ENCODE results near the gene SERPINA3.

SERPINA3 gene

DNA sequence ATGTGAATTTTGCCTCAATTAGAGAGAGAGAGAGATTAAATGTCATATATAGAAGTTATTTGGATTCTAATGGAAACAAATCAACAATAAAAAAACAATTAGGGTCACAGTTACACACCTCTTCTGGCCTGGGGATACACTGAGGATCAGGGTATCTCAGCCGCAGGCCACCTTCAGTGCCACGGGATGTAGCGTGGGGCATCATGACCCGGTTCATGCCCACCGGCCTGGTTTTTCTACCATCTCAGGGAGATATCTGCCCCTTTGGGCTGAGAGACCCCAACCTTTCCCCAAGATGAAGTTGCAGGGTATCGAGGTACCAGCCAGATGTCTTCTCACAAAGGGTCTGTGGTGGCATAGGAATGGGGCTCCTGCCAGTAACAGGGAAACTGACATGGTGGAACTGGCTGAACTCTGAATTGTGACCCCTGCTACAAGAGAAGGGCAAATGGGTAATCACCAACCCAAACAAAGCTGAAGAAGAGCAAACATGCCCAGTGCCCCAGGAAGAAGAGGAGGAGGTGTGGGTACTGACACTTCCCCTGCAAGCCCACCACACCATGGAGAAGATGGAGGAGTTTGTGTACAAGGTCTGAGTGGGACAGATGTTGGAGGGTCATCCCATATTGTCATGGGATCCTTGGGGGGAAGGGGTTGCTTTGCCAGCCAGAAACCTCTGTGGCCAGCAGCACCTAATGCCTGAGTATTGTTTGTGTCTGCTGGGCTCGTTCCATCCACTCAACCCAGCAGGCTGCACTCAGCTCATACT is 19.5 kb downstream of the SERPINA3 start:
- H3K36me3 ChIP-seq (ENCODE audit: control insufficient read depth, low read length) = no peaks in the 10 kb centered on the region
- no peak overlapping the region for H3K4me3 ChIP-seq (ENCODE audit: low read length)
- H3K27me3 ChIP-seq (ENCODE audit: control insufficient read depth, low read length) = peaks cover 10% of the 10 kb centered on the region
- H3K4me1 ChIP-seq (ENCODE audit: control insufficient read depth, low read length) = no peaks in the 10 kb centered on the region
- H3K27ac ChIP-seq (ENCODE audit: low read depth, low read length) = no peak overlapping the region
- H3K9me3 ChIP-seq (ENCODE audit: control insufficient read depth, insufficient read depth, low read length) = no peaks in the 10 kb centered on the region
- H3F3A ChIP-seq (ENCODE audit: control insufficient read depth, insufficient read depth) = no peaks in the 10 kb centered on the region
- H4K20me1 ChIP-seq (ENCODE audit: control insufficient read depth, insufficient read depth, low read depth, low read length) = no peaks in the 10 kb centered on the region
- no peaks in the 10 kb centered on the region for H3K79me2 ChIP-seq (ENCODE audit: control insufficient read depth, low read length)
- TF ChIP-seq EZH2phosphoT487 (IDR thresholded peaks at IDR 0.05; ENCODE audit: borderline replicate concordance, low read length) = no peak
- TF ChIP-seq, protein P1, sequence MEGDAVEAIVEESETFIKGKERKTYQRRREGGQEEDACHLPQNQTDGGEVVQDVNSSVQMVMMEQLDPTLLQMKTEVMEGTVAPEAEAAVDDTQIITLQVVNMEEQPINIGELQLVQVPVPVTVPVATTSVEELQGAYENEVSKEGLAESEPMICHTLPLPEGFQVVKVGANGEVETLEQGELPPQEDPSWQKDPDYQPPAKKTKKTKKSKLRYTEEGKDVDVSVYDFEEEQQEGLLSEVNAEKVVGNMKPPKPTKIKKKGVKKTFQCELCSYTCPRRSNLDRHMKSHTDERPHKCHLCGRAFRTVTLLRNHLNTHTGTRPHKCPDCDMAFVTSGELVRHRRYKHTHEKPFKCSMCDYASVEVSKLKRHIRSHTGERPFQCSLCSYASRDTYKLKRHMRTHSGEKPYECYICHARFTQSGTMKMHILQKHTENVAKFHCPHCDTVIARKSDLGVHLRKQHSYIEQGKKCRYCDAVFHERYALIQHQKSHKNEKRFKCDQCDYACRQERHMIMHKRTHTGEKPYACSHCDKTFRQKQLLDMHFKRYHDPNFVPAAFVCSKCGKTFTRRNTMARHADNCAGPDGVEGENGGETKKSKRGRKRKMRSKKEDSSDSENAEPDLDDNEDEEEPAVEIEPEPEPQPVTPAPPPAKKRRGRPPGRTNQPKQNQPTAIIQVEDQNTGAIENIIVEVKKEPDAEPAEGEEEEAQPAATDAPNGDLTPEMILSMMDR (IDR thresholded peaks at IDR 0.05; ENCODE audit: low read depth, low read length, poor library complexity, severe bottlenecking) = no peak
- H3K9me2 ChIP-seq (replicated peaks; ENCODE audit: control insufficient read depth, low read length) = no peaks in the 10 kb centered on the region
- no peak overlapping the region for H3K4me2 ChIP-seq (ENCODE audit: low read length)

DNA sequence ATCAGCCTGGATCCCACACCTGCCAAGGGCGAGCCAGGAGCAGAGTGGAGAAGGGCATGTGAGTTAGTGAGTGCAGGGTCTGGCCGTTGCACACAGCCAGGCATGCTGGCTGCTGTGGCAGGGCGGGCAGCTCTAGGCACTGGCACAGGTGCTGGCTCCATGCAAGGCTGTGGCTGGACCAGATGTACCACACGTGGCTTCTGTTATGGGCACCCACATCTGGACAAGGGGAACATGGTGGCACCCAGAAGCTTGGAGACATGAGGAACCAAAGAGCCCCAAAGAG is 20.1 kb downstream of the SERPINA3 start:
- no peaks in the 10 kb centered on the region for H3K79me2 ChIP-seq (ENCODE audit: control insufficient read depth, low read length)
- no peak overlapping the region for H3K4me3 ChIP-seq (ENCODE audit: low read length)
- H3K9me2 ChIP-seq (replicated peaks; ENCODE audit: control insufficient read depth, low read length) = no peaks in the 10 kb centered on the region
- no peaks in the 10 kb centered on the region for H3F3A ChIP-seq (ENCODE audit: control insufficient read depth, insufficient read depth)
- no peak overlapping the region for H3K4me2 ChIP-seq (ENCODE audit: low read length)
- H3K4me1 ChIP-seq (ENCODE audit: control insufficient read depth, low read length) = no peaks in the 10 kb centered on the region
- H3K36me3 ChIP-seq (ENCODE audit: control insufficient read depth, low read length) = no peaks in the 10 kb centered on the region
- peaks cover 10% of the 10 kb centered on the region for H3K27me3 ChIP-seq (ENCODE audit: control insufficient read depth, low read length)
- no peak overlapping the region for H3K27ac ChIP-seq (ENCODE audit: low read depth, low read length)
- no peaks in the 10 kb centered on the region for H3K9me3 ChIP-seq (ENCODE audit: control insufficient read depth, insufficient read depth, low read length)
- TF ChIP-seq, protein P1 (IDR thresholded peaks at IDR 0.05; ENCODE audit: low read depth, low read length, poor library complexity, severe bottlenecking) = no peak
- TF ChIP-seq EZH2phosphoT487 (IDR thresholded peaks at IDR 0.05; ENCODE audit: borderline replicate concordance, low read length) = no peak
- no peaks in the 10 kb centered on the region for H4K20me1 ChIP-seq (ENCODE audit: control insufficient read depth, insufficient read depth, low read depth, low read length)

DNA sequence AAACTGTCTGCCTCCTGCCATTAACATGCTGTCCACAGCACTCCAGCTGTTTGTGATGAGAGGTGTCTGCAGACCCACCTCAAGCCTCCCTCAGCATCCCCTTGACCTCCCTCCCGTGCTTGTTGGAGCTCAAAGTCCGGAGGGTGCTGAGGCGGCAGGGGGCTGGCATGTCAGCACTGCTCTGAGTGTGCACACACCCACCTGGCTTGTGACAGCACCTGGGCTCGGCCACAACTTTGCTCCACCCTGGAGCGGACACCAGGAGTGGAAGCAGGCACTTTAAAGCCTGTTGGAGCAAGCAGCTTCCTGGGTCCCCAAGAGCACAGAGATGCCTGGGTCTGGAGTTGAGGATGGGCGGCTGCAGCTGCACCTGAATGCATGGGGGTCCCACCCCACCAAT is 20.9 kb downstream of the SERPINA3 start:
- Histone ChIP-seq H3K4me1 (ENCODE audit: control insufficient read depth, low read length) (no peaks in the 10 kb centered on the region), H3K27ac (ENCODE audit: low read depth, low read length) (no peak overlapping the region), H4K20me1 (ENCODE audit: control insufficient read depth, insufficient read depth, low read depth, low read length) (no peaks in the 10 kb centered on the region), H3K9me3 (ENCODE audit: control insufficient read depth, insufficient read depth, low read length) (no peaks in the 10 kb centered on the region), H3K9me2 (replicated peaks; ENCODE audit: control insufficient read depth, low read length) (no peaks in the 10 kb centered on the region), H3K27me3 (ENCODE audit: control insufficient read depth, low read length) (peaks cover 6% of the 10 kb centered on the region; the same call in 1 of the 2 replicates), H3K4me3 (ENCODE audit: low read length) (no peak overlapping the region), H3K36me3 (ENCODE audit: control insufficient read depth, low read length) (no peaks in the 10 kb centered on the region), H3F3A (ENCODE audit: control insufficient read depth, insufficient read depth) (no peaks in the 10 kb centered on the region), H3K4me2 (ENCODE audit: low read length) (no peak overlapping the region), H3K79me2 (ENCODE audit: control insufficient read depth, low read length) (no peaks in the 10 kb centered on the region)
- TF ChIP-seq, protein P1 (IDR thresholded peaks at IDR 0.05; ENCODE audit: low read depth, low read length, poor library complexity, severe bottlenecking) = no peak
- TF ChIP-seq EZH2phosphoT487 (IDR thresholded peaks at IDR 0.05; ENCODE audit: borderline replicate concordance, low read length) = no peak

All from DOHH2 (cell line).